H1 (cell line): ENCODE measurements around the gene ATP13A3. TPM values are rescaled to one million over a fixed set of nuclear protein-coding genes. Genes with fewer than 3 reads are reported as not detected.

Experiments used
- CTCF ChIA-PET: fragments of 300-600 bp; sonication (Branson Sonifier 250); formaldehyde crosslinking; loops from one replicate; lab custom pipeline; 2021; ENCODE audit not compliant: partially characterized antibody; lab: Charles Lee
- POLR2A ChIA-PET: fragments of 300-600 bp; sonication (Branson Sonifier 250); formaldehyde crosslinking; loops from one replicate; lab custom pipeline; 2021; ENCODE audit warnings: inconsistent platforms; ENCODE audit not compliant: partially characterized antibody; lab: Charles Lee
- DNase-seq, 2 experiments: peaks; one replicate each; pipeline versions ENCODE4 v3.0.0 to v3.0.0-alpha.2; 2010 to 2022; ENCODE audit warnings: low spot score in 2 of 2, low read depth in 1 of 2, mixed read lengths in 1 of 2
- FAIRE-seq: peaks from 2 replicates; lab custom pipeline; 2011; peaks lifted over from hg19 to GRCh38; lab: Jason Lieb, UNC
- H2AFZ ChIP-seq: 2 replicates; pipeline ENCODE4 v1.8.1; 2012; ENCODE audit warnings: low read length, inconsistent platforms
- H2AK5ac ChIP-seq: 2 replicates; pipeline ENCODE4 v1.6.1; 2013; ENCODE audit warnings: low read depth, low read length
- H2BK120ac ChIP-seq: replicated peaks from 2 replicates; pipeline ENCODE3; 2013; ENCODE audit warnings: low read depth, low read length, inconsistent platforms
- H2BK12ac ChIP-seq: 2 replicates; pipeline ENCODE4 v1.6.1; 2013; ENCODE audit warnings: low read depth, low read length
- H2BK15ac ChIP-seq: 2 replicates; pipeline ENCODE4 v1.6.1; 2013; ENCODE audit warnings: low read length
- H2BK20ac ChIP-seq: 2 replicates; pipeline ENCODE4 v1.6.1; 2013; ENCODE audit warnings: low read length
- H2BK5ac ChIP-seq: 2 replicates; pipeline ENCODE4 v1.6.1; 2013; ENCODE audit warnings: low read depth, low read length
- H3K14ac ChIP-seq: 2 replicates; pipeline ENCODE4 v1.6.1; 2013; ENCODE audit warnings: inconsistent platforms; ENCODE audit not compliant: insufficient read length
- H3K18ac ChIP-seq: 2 replicates; pipeline ENCODE4 v1.6.1; 2013; ENCODE audit warnings: low read length; ENCODE audit errors: extremely low read depth
- H3K23ac ChIP-seq: 2 replicates; pipeline ENCODE4 v1.6.1; 2013; ENCODE audit warnings: inconsistent platforms; ENCODE audit not compliant: insufficient read length
- H3K23me2 ChIP-seq: 2 replicates; pipeline ENCODE4 v1.6.1; 2013; ENCODE audit warnings: low read depth, low read length
- H3K27ac ChIP-seq: 2 replicates; pipeline ENCODE4 v1.6.1; 2011; ENCODE audit warnings: low read depth, low read length, inconsistent platforms
- H3K27me3 ChIP-seq, 4 experiments: replicated peaks in 1 of 4; 1 replicate in 1 of 4; 2 replicates in 3 of 4; pipeline versions ENCODE4 v1.6.1 to v1.8.1; 2011 to 2013; ENCODE audit warnings: low read length in 3 of 4, mild to moderate bottlenecking in 3 of 4, inconsistent platforms in 2 of 4, mixed read lengths in 2 of 4, moderate library complexity in 1 of 4; ENCODE audit not compliant: control insufficient read depth in 3 of 4, insufficient read depth in 3 of 4; ENCODE audit errors: extremely low read depth in 1 of 4
- H3K36me3 ChIP-seq, 4 experiments: 2 replicates each; pipeline versions ENCODE4 v1.6.1 to v1.8.1; 2011 to 2013; ENCODE audit warnings: mild to moderate bottlenecking in 4 of 4, low read length in 3 of 4, moderate library complexity in 2 of 4, control low read depth in 1 of 4, inconsistent platforms in 1 of 4; ENCODE audit not compliant: insufficient read depth in 4 of 4, control insufficient read depth in 2 of 4
- H3K4ac ChIP-seq: replicated peaks from 2 replicates; pipeline ENCODE3; 2013; ENCODE audit warnings: low read length, low read depth, mixed read lengths, inconsistent platforms; ENCODE audit not compliant: insufficient read length
- H3K4me1 ChIP-seq, 4 experiments: replicated peaks in 1 of 4; 1 replicate in 1 of 4; 2 replicates in 3 of 4; pipeline versions ENCODE4 v1.6.1 to v1.8.1; 2011 to 2013; ENCODE audit warnings: low read length in 3 of 4, inconsistent platforms in 2 of 4, mixed read lengths in 1 of 4; ENCODE audit not compliant: insufficient read depth in 4 of 4, control insufficient read depth in 3 of 4
- H3K4me2 ChIP-seq, 2 experiments: 2 replicates each; pipeline versions ENCODE4 v1.6.1 to v1.8.1; 2011 to 2013; ENCODE audit warnings: low read depth in 2 of 2, low read length in 2 of 2, control low read depth in 1 of 2, inconsistent platforms in 1 of 2, mild to moderate bottlenecking in 1 of 2; ENCODE audit not compliant: insufficient read depth in 1 of 2
- H3K4me3 ChIP-seq, 4 experiments: fragments of 200-600, 300-600 bp in 1 of 4; sonication (generic), shearing (Covaris generic), sonication (Bioruptor Twin) in 1 of 4; 2 replicates each; pipeline versions ENCODE4 v1.5.1 to v1.8.1; 2011 to 2016; ENCODE audit warnings: low read length in 4 of 4, low read depth in 3 of 4, control low read depth in 2 of 4, inconsistent platforms in 2 of 4, mild to moderate bottlenecking in 2 of 4, mixed read lengths in 1 of 4, moderate library complexity in 1 of 4; ENCODE audit not compliant: insufficient read depth in 2 of 4; ENCODE audit errors: extremely low read depth in 1 of 4
- H3K56ac ChIP-seq: replicated peaks from 2 replicates; pipeline ENCODE3; 2013; ENCODE audit warnings: low read depth, mild to moderate bottlenecking, mixed read lengths, low read length, inconsistent platforms; ENCODE audit not compliant: insufficient read length
- H3K79me1 ChIP-seq: 2 replicates; pipeline ENCODE4 v1.6.1; 2013; ENCODE audit warnings: low read depth, low read length, control low read depth
- H3K79me2 ChIP-seq, 2 experiments: 2 replicates each; pipeline versions ENCODE4 v1.6.1 to v1.8.1; 2012 to 2013; ENCODE audit warnings: low read length in 2 of 2, mild to moderate bottlenecking in 2 of 2, inconsistent platforms in 1 of 2; ENCODE audit not compliant: insufficient read depth in 2 of 2, control insufficient read depth in 1 of 2
- H3K9ac ChIP-seq, 4 experiments: replicated peaks in 1 of 4; 1 replicate in 1 of 4; 2 replicates in 3 of 4; pipeline versions ENCODE4 v1.6.1 to v1.8.1; 2011 to 2013; ENCODE audit warnings: low read depth in 3 of 4, low read length in 3 of 4, control low read depth in 2 of 4, mild to moderate bottlenecking in 2 of 4, moderate library complexity in 2 of 4, inconsistent platforms in 1 of 4; ENCODE audit errors: extremely low read depth in 1 of 4
- H3K9me3 ChIP-seq, 2 experiments: 2 replicates each; pipeline versions ENCODE4 v1.6.1 to v1.8.1; 2012 to 2013; ENCODE audit warnings: mild to moderate bottlenecking in 2 of 2, moderate library complexity in 2 of 2, control low read depth in 1 of 2, inconsistent platforms in 1 of 2, low read depth in 1 of 2, low read length in 1 of 2, mixed read lengths in 1 of 2; ENCODE audit not compliant: insufficient read depth in 2 of 2
- H4K20me1 ChIP-seq, 2 experiments: replicated peaks in 1 of 2; 2 replicates each; pipeline versions ENCODE3 to v1.8.1; 2011 to 2013; ENCODE audit warnings: inconsistent platforms in 2 of 2, low read length in 2 of 2, mild to moderate bottlenecking in 1 of 2; ENCODE audit not compliant: insufficient read depth in 2 of 2, control insufficient read depth in 1 of 2
- H4K5ac ChIP-seq: 2 replicates; pipeline ENCODE4 v1.6.1; 2013; ENCODE audit warnings: low read length, low read depth, mixed read lengths, inconsistent platforms; ENCODE audit not compliant: insufficient read length
- H4K8ac ChIP-seq: 2 replicates; pipeline ENCODE4 v1.8.0; 2013; ENCODE audit warnings: mild to moderate bottlenecking, moderate library complexity, low read length, inconsistent platforms; ENCODE audit not compliant: insufficient read depth; ENCODE audit errors: extremely low read depth
- H4K91ac ChIP-seq: replicated peaks from 2 replicates; pipeline ENCODE3; 2013; ENCODE audit warnings: low read length, mixed read lengths, inconsistent platforms; ENCODE audit not compliant: insufficient read length
- POLR2AphosphoS5 ChIP-seq: IDR thresholded peaks from 2 replicates; pipeline ENCODE4 v1.6.1; 2011; ENCODE audit warnings: low read depth, low read length
- RNF2 ChIP-seq: fragments of 200-900, 300-1000 bp; sonication (generic); IDR thresholded peaks from 2 replicates; pipeline ENCODE4 v1.7.1; 2016; ENCODE audit warnings: borderline replicate concordance, low read depth, mild to moderate bottlenecking, antibody characterized with exemption, low read length; ENCODE audit not compliant: poor library complexity, severe bottlenecking; ENCODE audit errors: missing control alignments
- WGBS, 2 experiments: shearing (Covaris generic) in 1 of 2; methylation state at CpG; one replicate each; pipeline versions ENCODE4 v1.1.6 to v1.1.7; 2013 to 2015; ENCODE audit warnings: low lambda C conversion rate in 2 of 2, mixed read lengths in 2 of 2, inconsistent platforms in 1 of 2, low coverage in 1 of 2, missing lambda C conversion rate in 1 of 2; ENCODE audit not compliant: insufficient replicate concordance in 2 of 2, insufficient coverage in 1 of 2, insufficient read length in 1 of 2; ENCODE audit errors: extremely low coverage in 1 of 2, missing lambda C conversion rate in 1 of 2; 5-methylcytosine and 5-hydroxymethylcytosine counted together
- polyA plus RNA-seq, 7 experiments: library from polyadenylated mRNA; depleted of rRNA in 3 of 7; stranded (reverse) in 5 of 7; unstranded in 2 of 7; fragments of >200 nt in 5 of 7; fragments of 200-250 nt in 2 of 7; gene quantifications; 1 replicate in 5 of 7; 2 replicates in 1 of 7; 4 replicates in 1 of 7; pipeline versions ENCODE4 v1.2.1 to v1.2.3, GENCODE V29; 2011 to 2013; ENCODE audit warnings: missing spikeins in 2 of 7, mixed read lengths in 2 of 7
- total RNA-seq: library from RNA; stranded (reverse); fragmentation: NEBNext Ultra II Directional; extraction: Animal tissue kit (Norgen Biotek cat#: 25700); gene quantifications from 2 replicates; pipeline ENCODE4 v1.2.1, GENCODE V29; 2021

ATP13A3 gene
- total and polyA plus RNA-seq, 2 of the 8 experiments (the other 6 are each of a cell fraction or from before 2014, with no cell fraction given), result 18.6 to 92.2 TPM

GRCh38 chr3:194401868-194402329, 84.9 kb downstream of the ATP13A3 start:
- H3K79me2 ChIP-seq, result no peaks in the 10 kb centered on the region
- no peak overlapping the region for H4K91ac ChIP-seq
- H3K4me1 ChIP-seq, result peaks cover 0 to 3% (median 1%) of the 10 kb centered on the region in 4 experiments; a peak in 4 of 7 replicates
- H3K23ac ChIP-seq, result no peak overlapping the region
- H3K14ac ChIP-seq, result no peak overlapping the region
- H3K36me3 ChIP-seq, result peaks cover 0 to 4% (median 0%) of the 10 kb centered on the region in 4 experiments; a peak in 2 of 8 replicates
- no peak overlapping the region for H3K4me2 ChIP-seq
- FAIRE-seq (no peak), DNase-seq (no peak)
- H3K9me3 ChIP-seq, result peaks cover 0 to 4% of the 10 kb centered on the region in 2 experiments; a peak in 1 of 4 replicates
- H2BK5ac ChIP-seq, result no peak overlapping the region; the same call in 1 of the 2 replicates
- no peak overlapping the region for H2BK20ac ChIP-seq
- H3K27ac ChIP-seq, result no peak overlapping the region
- no peak overlapping the region for H2AFZ ChIP-seq
- WGBS, 2 experiments, result 86% methylated on average over 8 of the region's 8 CpGs; no CpG with 5 or more reads in 1 of the 2 experiments
- H3K23me2 ChIP-seq, result peaks cover 1% of the 10 kb centered on the region
- H3K56ac ChIP-seq, result no peak overlapping the region
- H3K18ac ChIP-seq, result no peak overlapping the region
- no peak overlapping the region for H3K9ac ChIP-seq
- no peaks in the 10 kb centered on the region for H4K20me1 ChIP-seq
- 0 out of 2 replicates have a peak overlapping the region, but pooled peaks have one; percentile 27 for H2BK12ac ChIP-seq
- peaks cover 14 to 25% (median 18%) of the 10 kb centered on the region in 4 experiments for H3K27me3 ChIP-seq
- H2AK5ac ChIP-seq, result no peak overlapping the region; the same call in 1 of the 2 replicates
- H4K8ac ChIP-seq, result no peak overlapping the region
- ChIA-PET CTCF (interaction anchor here (0.7 to 9.2 kb wide), 3 partner anchors 40 to 68 kb away, joined by 3 to 176 read pairs (median 13); no protein-coding TSS in a partner anchor), POLR2A (interaction anchor here (0.7 to 1.5 kb wide), 4 partner anchors 15 to 59 kb away, joined by 3 read pairs; no protein-coding TSS in a partner anchor)
- no peak overlapping the region for H4K5ac ChIP-seq
- no peak overlapping the region for H3K4me3 ChIP-seq
- H3K4ac ChIP-seq, result no peak overlapping the region
- no peak for TF ChIP-seq RNF2
- TF ChIP-seq POLR2AphosphoS5, result peak; percentile 46; the same call in 1 of the 2 replicates
- no peaks in the 10 kb centered on the region for H3K79me1 ChIP-seq
- no peak overlapping the region for H2BK15ac ChIP-seq
- no peak overlapping the region for H2BK120ac ChIP-seq
